DOHH2 (cell line): ENCODE data around the gene SCN2B.

Source experiments
- H3F3A ChIP-seq: fragments of 200-600 bp; sonication (generic), shearing (Covaris generic); 2 replicates; pipeline ENCODE4 v1.6.0; 2016; ENCODE audit warnings: antibody characterized with exemption, mild to moderate bottlenecking; ENCODE audit not compliant: control insufficient read depth, insufficient read depth
- H3K27ac ChIP-seq: fragments of 200-600 bp; sonication (generic); 2 replicates; pipeline ENCODE4 v1.5.1; 2014; ENCODE audit warnings: low read depth, mild to moderate bottlenecking, low read length, moderate library complexity
- H3K27me3 ChIP-seq: fragments of 200-600 bp; sonication (generic); 2 replicates; pipeline ENCODE4 v1.6.1; 2014; ENCODE audit warnings: mild to moderate bottlenecking, low read length, mixed read lengths; ENCODE audit not compliant: control insufficient read depth
- H3K36me3 ChIP-seq: fragments of 200-600 bp; sonication (generic); 2 replicates; pipeline ENCODE4 v1.6.1; 2014; ENCODE audit warnings: mild to moderate bottlenecking, low read length, moderate library complexity, mixed read lengths; ENCODE audit not compliant: control insufficient read depth
- H3K4me1 ChIP-seq: fragments of 200-600 bp; sonication (generic); 2 replicates; pipeline ENCODE4 v1.6.1; 2014; ENCODE audit warnings: mild to moderate bottlenecking, low read length, mixed read lengths; ENCODE audit not compliant: control insufficient read depth
- H3K4me2 ChIP-seq: fragments of 200-600 bp; sonication (generic); 2 replicates; pipeline ENCODE4 v1.6.0; 2014; ENCODE audit warnings: mild to moderate bottlenecking, low read length, moderate library complexity
- H3K4me3 ChIP-seq: fragments of 200-600 bp; sonication (generic); 2 replicates; pipeline ENCODE4 v1.5.1; 2014; ENCODE audit warnings: mild to moderate bottlenecking, low read length, mixed read lengths
- H3K79me2 ChIP-seq: fragments of 200-600 bp; sonication (generic); 2 replicates; pipeline ENCODE4 v1.6.1; 2014; ENCODE audit warnings: mild to moderate bottlenecking, low read length, mixed read lengths; ENCODE audit not compliant: control insufficient read depth
- H3K9me2 ChIP-seq: fragments of 200-600 bp; sonication (generic); replicated peaks from 2 replicates; pipeline ENCODE4 v1.6.1; 2014; ENCODE audit warnings: mild to moderate bottlenecking, low read length, mixed read lengths; ENCODE audit not compliant: control insufficient read depth
- H3K9me3 ChIP-seq: fragments of 200-600 bp; sonication (generic); 2 replicates; pipeline ENCODE4 v1.6.1; 2014; ENCODE audit warnings: antibody characterized with exemption, low read length, mixed read lengths; ENCODE audit not compliant: control insufficient read depth, insufficient read depth
- H4K20me1 ChIP-seq: fragments of 200-600 bp; sonication (generic); 2 replicates; pipeline ENCODE4 v1.6.0; 2014; ENCODE audit warnings: low read depth, mild to moderate bottlenecking, antibody characterized with exemption, low read length, moderate library complexity; ENCODE audit not compliant: control insufficient read depth, insufficient read depth
- EZH2phosphoT487 ChIP-seq: fragments of 200-600 bp; sonication (generic); IDR thresholded peaks from 2 replicates; pipeline ENCODE4 v1.6.1; 2017; ENCODE audit warnings: borderline replicate concordance, mild to moderate bottlenecking, antibody characterized with exemption, low read length, moderate library complexity, mixed read lengths
- TF ChIP-seq, protein P1 (sequence below): fragments of 200-600 bp; sonication (generic); IDR thresholded peaks from one replicate; pipeline ENCODE4 v1.5.1; 2014; ENCODE audit warnings: antibody characterized with exemption, mild to moderate bottlenecking, low read depth, low read length; ENCODE audit not compliant: poor library complexity, severe bottlenecking

SCN2B gene

DNA sequence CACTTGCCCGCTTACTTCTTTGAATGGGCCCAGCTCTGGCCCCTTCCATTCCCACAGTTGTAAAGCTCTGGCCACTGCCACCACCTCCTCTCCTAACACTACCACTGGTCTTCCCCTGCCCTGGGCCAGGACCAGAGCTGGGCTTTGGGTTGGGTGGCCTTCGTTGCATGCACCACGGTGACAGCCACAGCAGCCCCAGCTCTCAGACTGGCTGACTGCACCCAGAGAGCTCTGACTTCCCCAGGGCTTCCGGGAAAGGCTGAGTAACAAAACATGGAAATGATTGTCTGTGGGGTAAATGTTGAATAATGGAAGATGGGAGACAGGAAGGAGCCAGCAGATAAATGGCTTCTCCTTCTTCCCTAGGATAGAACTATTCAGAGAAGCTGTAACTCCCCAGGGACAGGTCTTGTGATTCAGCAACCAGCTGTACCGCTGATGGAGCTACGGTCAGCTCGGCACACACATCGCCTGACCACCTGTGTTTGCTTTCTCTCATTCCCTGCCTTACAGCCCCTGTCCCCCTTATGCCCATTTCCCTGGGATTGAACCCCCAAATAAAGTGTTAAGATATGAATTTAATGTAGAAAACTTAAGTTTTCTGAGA is 51.4 kb downstream of the SCN2B start:
- no peak overlapping the region for H3K4me2 ChIP-seq

GRCh38 chr11:118120793-118121192 is 55.6 kb downstream of the SCN2B start:
- H3K9me2 ChIP-seq: no peaks in the 10 kb centered on the region
- H3K79me2 ChIP-seq: no peaks in the 10 kb centered on the region
- no peaks in the 10 kb centered on the region for H3F3A ChIP-seq
- no peak overlapping the region for H3K4me2 ChIP-seq
- no peaks in the 10 kb centered on the region for H4K20me1 ChIP-seq
- peaks cover 3% of the 10 kb centered on the region; the same call in 1 of the 2 replicates for H3K4me1 ChIP-seq
- no peaks in the 10 kb centered on the region for H3K36me3 ChIP-seq
- TF ChIP-seq EZH2phosphoT487: no peak
- TF ChIP-seq, protein P1, sequence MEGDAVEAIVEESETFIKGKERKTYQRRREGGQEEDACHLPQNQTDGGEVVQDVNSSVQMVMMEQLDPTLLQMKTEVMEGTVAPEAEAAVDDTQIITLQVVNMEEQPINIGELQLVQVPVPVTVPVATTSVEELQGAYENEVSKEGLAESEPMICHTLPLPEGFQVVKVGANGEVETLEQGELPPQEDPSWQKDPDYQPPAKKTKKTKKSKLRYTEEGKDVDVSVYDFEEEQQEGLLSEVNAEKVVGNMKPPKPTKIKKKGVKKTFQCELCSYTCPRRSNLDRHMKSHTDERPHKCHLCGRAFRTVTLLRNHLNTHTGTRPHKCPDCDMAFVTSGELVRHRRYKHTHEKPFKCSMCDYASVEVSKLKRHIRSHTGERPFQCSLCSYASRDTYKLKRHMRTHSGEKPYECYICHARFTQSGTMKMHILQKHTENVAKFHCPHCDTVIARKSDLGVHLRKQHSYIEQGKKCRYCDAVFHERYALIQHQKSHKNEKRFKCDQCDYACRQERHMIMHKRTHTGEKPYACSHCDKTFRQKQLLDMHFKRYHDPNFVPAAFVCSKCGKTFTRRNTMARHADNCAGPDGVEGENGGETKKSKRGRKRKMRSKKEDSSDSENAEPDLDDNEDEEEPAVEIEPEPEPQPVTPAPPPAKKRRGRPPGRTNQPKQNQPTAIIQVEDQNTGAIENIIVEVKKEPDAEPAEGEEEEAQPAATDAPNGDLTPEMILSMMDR: no peak
- no peaks in the 10 kb centered on the region for H3K9me3 ChIP-seq
- H3K27me3 ChIP-seq: peaks cover 22% of the 10 kb centered on the region
- no peak overlapping the region for H3K27ac ChIP-seq
- H3K4me3 ChIP-seq: no peak overlapping the region

More for the DNA sequence above, 51.4 kb downstream of the SCN2B start:
- Histone ChIP-seq H3K36me3 (no peaks in the 10 kb centered on the region), H3K4me3 (no peak overlapping the region), H3K27ac (no peak overlapping the region), H3K27me3 (peaks cover 13% of the 10 kb centered on the region), H3K9me2 (no peaks in the 10 kb centered on the region), H3K79me2 (no peaks in the 10 kb centered on the region), H3F3A (no peaks in the 10 kb centered on the region), H4K20me1 (no peaks in the 10 kb centered on the region), H3K4me1 (peaks cover 6% of the 10 kb centered on the region), H3K9me3 (no peaks in the 10 kb centered on the region)
- TF ChIP-seq, protein P1: no peak
- no peak for TF ChIP-seq EZH2phosphoT487

GRCh38 chr11:118117790-118118601 is 58.4 kb downstream of the SCN2B start:
- no peak for TF ChIP-seq EZH2phosphoT487
- TF ChIP-seq, protein P1: no peak
- no peak overlapping the region for H3K27ac ChIP-seq

More at GRCh38 chr11:118117790-118118601, 58.4 kb downstream of the SCN2B start:
- Histone ChIP-seq H4K20me1 (no peaks in the 10 kb centered on the region), H3K9me2 (no peaks in the 10 kb centered on the region), H3K9me3 (no peaks in the 10 kb centered on the region), H3F3A (no peaks in the 10 kb centered on the region), H3K79me2 (no peaks in the 10 kb centered on the region), H3K4me1 (peaks cover 3% of the 10 kb centered on the region; the same call in 1 of the 2 replicates), H3K4me2 (no peak overlapping the region), H3K27me3 (peaks cover 22% of the 10 kb centered on the region), H3K4me3 (no peak overlapping the region), H3K36me3 (no peaks in the 10 kb centered on the region)
